Measurements from ENCODE around the gene IKBKG. TPM values are rescaled to one million over a fixed set of nuclear protein-coding genes. Genes with fewer than 3 reads are reported as not detected.
"Not testable (repeated sequence)": the region's sequence is repeated elsewhere in the genome, so short reads cannot be mapped to it uniquely, and the experiment has no call there.

Gene IKBKG
- polyA plus RNA-seq, 1 donor (not counting 4 experiments of a cell fraction or from before 2014, with no cell fraction given) = 15.1 TPM

- DNase-seq (ENCODE audit: low read depth, low spot score) (no peak), FAIRE-seq (no peak)
- Histone ChIP-seq H2AFZ (ENCODE audit: control insufficient read depth, low read length) (no peak overlapping the region), H3K27ac (ENCODE audit: control insufficient read depth, insufficient read depth, low read length) (no peak overlapping the region), H4K20me1 (ENCODE audit: control insufficient read depth, extremely low read depth, insufficient read depth, low read length) (no peaks in the 10 kb centered on the region), H3K9me3 (ENCODE audit: control insufficient read depth, low read depth, low read length) (no peaks in the 10 kb centered on the region), H3K9me1 (ENCODE audit: control insufficient read depth, extremely low read depth, insufficient read depth, low read length) (no peaks in the 10 kb centered on the region), H3K4me3 (ENCODE audit: control insufficient read depth in 2 of 3, extremely low read depth in 1 of 3, insufficient read depth in 2 of 3, low read depth in 1 of 3, low read length in 3 of 3) (no peak overlapping the region), H3K4me1 (ENCODE audit: control insufficient read depth, extremely low read depth, insufficient read depth, low read length) (peaks cover 3% of the 10 kb centered on the region), H3K27me3 (ENCODE audit: control insufficient read depth, extremely low read depth, insufficient read depth, low read length) (no peaks in the 10 kb centered on the region), H3K36me3 (ENCODE audit: control insufficient read depth in 2 of 2, extremely low read depth in 1 of 2, insufficient read depth in 2 of 2, low read length in 2 of 2) (peaks cover 10 to 13% of the 10 kb centered on the region in 2 experiments), H3K79me2 (ENCODE audit: control insufficient read depth, insufficient read depth, low read length) (no peaks in the 10 kb centered on the region), H3K9ac (ENCODE audit: control insufficient read depth, extremely low read depth, insufficient read depth, low read length) (no peak overlapping the region), H3K4me2 (ENCODE audit: control insufficient read depth, extremely low read depth, insufficient read depth, low read depth, low read length) (no peak overlapping the region)
- TF ChIP-seq EZH2 (IDR thresholded peaks at IDR 0.05; ENCODE audit: low read length) = no peak
- no peak for TF ChIP-seq CTCF (optimal IDR thresholded peaks at IDR 0.05 in 1 of 3, IDR thresholded peaks at IDR 0.05 in 1 of 3, conservative IDR thresholded peaks at IDR 0.05 in 1 of 3; ENCODE audit: extremely low read depth in 1 of 3, insufficient read depth in 2 of 3, low read length in 3 of 3)
- dilution Hi-C loops (cut with MboI; ENCODE audit: extremely low pct_ligation_motif_present, low sequenced_read_pairs) = no loop called here
These were observed 11.5 kb upstream of the IKBKG start for GRCh38 chrX:154535892-154536291.

- Histone ChIP-seq H3K4me1 (ENCODE audit: control insufficient read depth, extremely low read depth, insufficient read depth, low read length) (peaks cover 25% of the 10 kb centered on the region), H3K9me1 (ENCODE audit: control insufficient read depth, extremely low read depth, insufficient read depth, low read length) (no peaks in the 10 kb centered on the region), H3K9ac (ENCODE audit: control insufficient read depth, extremely low read depth, insufficient read depth, low read length) (no peak overlapping the region), H3K27ac (ENCODE audit: control insufficient read depth, insufficient read depth, low read length) (no peak overlapping the region), H3K4me2 (ENCODE audit: control insufficient read depth, extremely low read depth, insufficient read depth, low read depth, low read length) (no peak overlapping the region), H4K20me1 (ENCODE audit: control insufficient read depth, extremely low read depth, insufficient read depth, low read length) (no peaks in the 10 kb centered on the region), H3K4me3 (ENCODE audit: control insufficient read depth in 2 of 3, extremely low read depth in 1 of 3, insufficient read depth in 2 of 3, low read depth in 1 of 3, low read length in 3 of 3) (no peak overlapping the region), H3K27me3 (ENCODE audit: control insufficient read depth, extremely low read depth, insufficient read depth, low read length) (no peaks in the 10 kb centered on the region), H3K79me2 (ENCODE audit: control insufficient read depth, insufficient read depth, low read length) (no peaks in the 10 kb centered on the region), H2AFZ (ENCODE audit: control insufficient read depth, low read length) (no peak overlapping the region), H3K9me3 (ENCODE audit: control insufficient read depth, low read depth, low read length) (no peaks in the 10 kb centered on the region), H3K36me3 (ENCODE audit: control insufficient read depth in 2 of 2, extremely low read depth in 1 of 2, insufficient read depth in 2 of 2, low read length in 2 of 2) (peaks cover 4 to 5% of the 10 kb centered on the region in 2 experiments)
- dilution Hi-C loops (cut with MboI; ENCODE audit: extremely low pct_ligation_motif_present, low sequenced_read_pairs) = no loop called here
- TF ChIP-seq CTCF (optimal IDR thresholded peaks at IDR 0.05 in 1 of 3, IDR thresholded peaks at IDR 0.05 in 1 of 3, conservative IDR thresholded peaks at IDR 0.05 in 1 of 3; ENCODE audit: extremely low read depth in 1 of 3, insufficient read depth in 2 of 3, low read length in 3 of 3) (no peak), EZH2 (IDR thresholded peaks at IDR 0.05; ENCODE audit: low read length) (no peak)
- FAIRE-seq (no peak), DNase-seq (ENCODE audit: low read depth, low spot score) (no peak)
These were observed 8.3 kb upstream of the IKBKG start for GRCh38 chrX:154539077-154539476.

- dilution Hi-C loops (cut with MboI; ENCODE audit: extremely low pct_ligation_motif_present, low sequenced_read_pairs); H2AFZ ChIP-seq (ENCODE audit: control insufficient read depth, low read length); H3K9me3 ChIP-seq (ENCODE audit: control insufficient read depth, low read depth, low read length); H3K9ac ChIP-seq (ENCODE audit: control insufficient read depth, extremely low read depth, insufficient read depth, low read length); FAIRE-seq; DNase-seq (ENCODE audit: low read depth, low spot score); H3K79me2 ChIP-seq (ENCODE audit: control insufficient read depth, insufficient read depth, low read length); H3K9me1 ChIP-seq (ENCODE audit: control insufficient read depth, extremely low read depth, insufficient read depth, low read length); H3K4me2 ChIP-seq (ENCODE audit: control insufficient read depth, extremely low read depth, insufficient read depth, low read depth, low read length); H3K36me3 ChIP-seq (ENCODE audit: control insufficient read depth in 2 of 2, extremely low read depth in 1 of 2, insufficient read depth in 2 of 2, low read length in 2 of 2); H3K4me3 ChIP-seq (ENCODE audit: control insufficient read depth in 2 of 3, extremely low read depth in 1 of 3, insufficient read depth in 2 of 3, low read depth in 1 of 3, low read length in 3 of 3); H3K27me3 ChIP-seq (ENCODE audit: control insufficient read depth, extremely low read depth, insufficient read depth, low read length); H3K27ac ChIP-seq (ENCODE audit: control insufficient read depth, insufficient read depth, low read length); H4K20me1 ChIP-seq (ENCODE audit: control insufficient read depth, extremely low read depth, insufficient read depth, low read length): not testable (repeated sequence)
- peaks cover 25% of the 10 kb centered on the region for H3K4me1 ChIP-seq (ENCODE audit: control insufficient read depth, extremely low read depth, insufficient read depth, low read length)
These were observed 7.1 kb upstream of the IKBKG start for GRCh38 chrX:154540365-154540764.
